CD1c-positive myeloid dendritic cell (primary cell): Measurements from ENCODE around the gene SHC3.
"Not testable (repeated sequence)": the region's sequence is repeated elsewhere in the genome, so short reads cannot be mapped to it uniquely, and the experiment has no call there.

ENCODE experiments used
- DNase-seq: peaks from one replicate; pipeline ENCODE4 v3.0.0-alpha.2; 2016; ENCODE audit errors: extremely low spot score

Gene SHC3

GRCh38 chr9:89177944-89178829 lies at the start of gene SHC3:
Gene SHC3 (minus strand): TSS chr9:89178818. CDS start chr9:89178460, 358 bp downstream.
- DNase-seq, result no peak

DNA sequence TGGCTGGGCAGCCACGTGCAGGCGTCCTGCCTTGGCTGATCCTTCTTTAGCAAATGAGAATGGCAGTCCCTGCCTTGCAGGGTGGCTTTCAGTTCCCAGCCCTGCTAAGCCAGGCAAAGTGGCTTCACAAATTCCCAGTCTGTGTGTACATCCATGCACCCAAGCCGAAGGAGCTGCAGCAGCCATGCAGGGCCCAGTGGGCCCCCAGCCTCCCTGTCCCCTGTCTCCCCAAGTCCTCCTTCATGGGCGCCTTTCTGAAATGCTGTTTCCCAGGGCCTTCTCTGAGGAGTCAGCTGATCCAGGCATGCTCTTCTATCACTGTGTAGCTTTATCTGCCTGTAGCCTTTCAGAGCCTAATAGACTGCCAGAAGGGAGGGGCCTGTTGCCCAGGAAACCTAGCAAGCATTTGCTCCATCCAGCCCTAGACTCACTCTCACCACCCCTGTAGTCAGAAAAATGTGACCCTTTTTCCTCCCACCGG lies 47.4 kb upstream of the SHC3 start:
- no peak for DNase-seq

DNA sequence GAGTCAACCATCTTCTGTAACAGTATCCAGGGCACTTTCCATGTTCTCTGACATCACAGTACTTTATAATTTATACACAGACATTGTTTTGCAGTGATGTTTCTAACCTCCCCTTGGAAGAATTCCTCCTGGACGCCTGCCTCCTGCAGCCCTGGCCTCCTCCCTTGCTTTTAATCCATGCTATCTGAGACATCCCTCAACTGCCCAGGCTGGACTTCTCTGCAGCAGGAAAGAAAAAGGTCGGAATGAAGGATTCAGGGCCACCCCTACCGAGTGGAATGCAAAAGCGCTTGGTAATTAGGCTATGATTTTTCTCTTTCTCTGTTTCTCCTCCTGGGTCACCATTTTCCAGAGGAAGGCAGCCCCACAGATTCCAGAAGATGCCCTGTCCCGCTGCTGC lies 47.0 kb upstream of the SHC3 start:
- no peak for DNase-seq

DNA sequence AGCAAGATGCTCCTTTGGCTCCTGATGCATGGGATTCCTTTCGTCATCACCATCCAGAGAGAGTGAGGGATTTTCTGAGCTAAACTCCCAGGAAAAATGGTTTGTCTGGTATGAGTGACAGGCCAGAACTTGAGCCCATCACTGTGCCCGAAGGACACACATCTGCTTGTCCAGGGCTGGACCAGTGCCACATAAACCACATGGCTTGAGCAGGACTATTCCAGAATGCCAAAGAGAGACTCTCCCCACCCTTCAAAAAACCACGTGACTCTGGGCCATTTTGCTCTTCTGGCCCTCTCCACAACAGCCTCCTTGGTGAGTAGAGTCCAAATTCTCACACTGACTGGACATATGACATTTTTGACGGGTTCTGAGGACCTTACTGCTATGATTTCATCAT lies 46.4 kb upstream of the SHC3 start:
- no peak for DNase-seq

DNA sequence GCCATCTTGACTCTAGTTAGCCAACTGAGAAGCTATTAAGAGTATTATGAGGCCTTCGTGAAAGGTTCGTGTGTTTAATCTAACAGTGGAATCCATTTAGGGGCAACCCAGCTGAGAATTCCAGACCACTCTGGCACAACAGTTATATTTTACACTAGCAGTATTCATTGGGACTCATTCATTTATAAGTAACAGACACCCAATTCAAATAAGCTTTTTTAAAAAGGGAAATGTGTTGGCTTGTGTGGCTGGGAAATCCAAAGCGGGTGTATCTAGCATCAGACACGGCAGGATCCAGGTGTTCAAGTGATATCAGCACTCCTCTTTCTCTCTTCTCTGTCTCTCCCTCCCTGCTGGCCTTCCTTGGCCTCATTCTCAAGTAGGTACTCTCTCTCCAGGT lies 46.0 kb upstream of the SHC3 start:
- no peak for DNase-seq

GRCh38 chr9:89223396-89223977 lies 44.9 kb upstream of the SHC3 start:
- no peak for DNase-seq

DNA sequence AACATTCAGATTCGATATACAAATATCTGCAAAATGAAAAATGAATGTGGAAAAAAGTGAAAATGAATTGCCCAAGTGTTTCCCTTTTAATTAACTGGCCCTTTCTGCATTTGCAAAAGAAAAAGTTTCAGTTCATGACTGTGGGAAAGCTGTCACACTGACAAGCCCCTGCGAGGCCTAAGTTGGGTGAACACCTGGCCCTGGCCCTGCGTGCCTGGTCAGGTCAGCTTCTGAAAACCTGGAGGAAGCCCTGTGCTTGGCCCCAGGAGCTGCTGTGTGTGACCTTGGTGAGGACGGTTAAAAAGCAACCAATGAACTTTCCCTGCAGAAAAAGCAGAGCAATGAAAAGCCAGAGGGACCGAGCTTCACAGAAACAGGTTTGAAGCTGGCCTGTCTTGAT lies 41.0 kb upstream of the SHC3 start:
- no peak for DNase-seq

GRCh38 chr9:89218040-89218928 lies 39.7 kb upstream of the SHC3 start:
- no peak for DNase-seq

- DNase-seq, result no peak
Observed at GRCh38 chr9:89215342-89215741, 36.7 kb upstream of the SHC3 start.

GRCh38 chr9:89213396-89213880 lies 34.8 kb upstream of the SHC3 start:
- DNase-seq, result no peak

DNA sequence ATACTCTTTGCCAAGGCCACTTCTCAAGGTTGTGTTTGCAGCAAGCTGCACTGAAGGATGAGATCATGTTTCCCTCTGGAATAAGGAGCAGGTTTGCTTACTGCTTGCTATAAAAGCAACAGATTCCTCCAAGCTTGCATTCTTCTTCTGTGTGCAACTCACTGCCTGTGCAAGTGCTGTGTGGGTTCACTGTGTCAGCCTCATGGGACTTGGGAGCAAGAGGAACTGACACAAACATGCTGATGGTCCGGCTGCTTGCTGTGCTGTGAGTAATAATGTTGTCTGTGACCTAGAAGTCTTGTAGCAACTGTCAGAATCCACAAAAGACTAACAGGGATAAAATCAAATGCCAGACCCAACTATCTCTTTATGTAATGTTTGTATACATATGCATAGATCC lies 33.6 kb upstream of the SHC3 start:
- no peak for DNase-seq

- not testable (repeated sequence) for DNase-seq
Observed at GRCh38 chr9:89209311-89209710, 30.7 kb upstream of the SHC3 start.

- DNase-seq, result no peak
Observed at GRCh38 chr9:89207026-89207425, 28.4 kb upstream of the SHC3 start.

DNA sequence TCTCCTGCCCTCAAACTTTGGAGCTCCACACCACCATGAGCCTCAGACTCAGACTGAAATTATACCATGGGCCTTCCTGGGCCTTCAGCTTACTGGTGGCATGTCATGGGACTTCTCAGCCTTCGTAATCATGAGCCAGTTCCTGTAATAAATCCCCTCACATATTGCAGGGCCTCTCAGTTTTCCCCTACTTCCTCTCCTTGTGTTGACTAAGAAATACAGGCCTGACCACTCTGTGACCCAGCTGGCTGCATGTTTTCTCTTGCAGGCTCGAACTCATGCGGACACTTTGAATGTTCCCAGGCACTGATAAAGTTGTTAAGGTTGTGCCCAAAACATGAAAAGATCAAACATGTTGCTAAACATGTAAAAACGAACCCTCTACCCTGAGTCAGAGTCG lies 26.2 kb upstream of the SHC3 start:
- DNase-seq, result no peak

DNA sequence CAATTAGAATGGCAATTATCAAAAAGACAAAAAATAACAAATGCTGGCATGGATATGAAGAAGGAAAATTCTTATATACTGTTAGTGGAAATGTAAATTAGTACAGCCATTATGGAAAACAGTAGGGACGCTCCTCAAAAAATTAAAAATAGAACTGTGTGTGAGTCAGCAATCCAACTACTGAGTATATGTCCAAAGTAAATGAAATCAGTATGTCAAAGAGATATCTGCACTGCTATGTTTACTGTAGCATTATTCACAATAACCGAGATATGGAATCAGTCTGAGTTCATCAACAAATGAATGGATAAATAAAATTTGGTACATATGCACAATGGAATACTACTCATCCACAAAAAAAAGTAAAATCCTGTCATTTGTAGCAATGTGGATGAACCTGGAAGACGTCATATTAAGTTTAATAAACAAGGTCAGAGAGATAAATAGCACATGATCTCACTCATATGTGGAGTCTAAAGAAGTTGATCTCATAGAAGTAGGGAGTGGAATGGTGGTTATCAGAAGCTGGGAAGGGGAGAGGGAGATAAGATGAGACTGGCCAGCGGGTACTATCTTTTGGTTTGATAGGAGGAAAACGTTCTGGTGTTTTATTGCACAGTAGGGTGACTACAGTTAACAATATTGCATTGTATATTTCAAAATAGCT lies 16.6 kb upstream of the SHC3 start:
- no peak for DNase-seq

- DNase-seq, result no peak
Observed at GRCh38 chr9:89194421-89195130, 16.0 kb upstream of the SHC3 start.

GRCh38 chr9:89191004-89191403 lies 12.4 kb upstream of the SHC3 start:
- DNase-seq, result no peak

- DNase-seq, result no peak
Observed at GRCh38 chr9:89189215-89189614, 10.6 kb upstream of the SHC3 start.

DNA sequence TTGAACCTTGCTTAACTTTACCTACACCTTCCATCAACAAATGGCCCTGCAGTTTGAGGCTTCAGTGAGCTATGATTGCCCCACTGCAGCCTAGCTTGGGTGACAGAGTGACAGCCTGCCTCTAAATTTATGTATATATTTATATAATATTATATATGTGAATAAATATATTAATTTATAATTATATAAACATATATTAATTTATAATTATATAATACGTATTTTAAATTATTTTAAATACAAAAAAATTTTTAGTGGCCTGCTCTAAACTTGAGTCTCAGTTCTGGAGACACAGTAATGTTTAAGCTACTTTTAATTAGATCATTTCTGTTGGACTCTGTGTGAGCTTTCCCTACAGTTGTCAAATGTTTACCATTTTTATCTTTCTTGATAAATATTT lies 9.3 kb upstream of the SHC3 start:
- no peak for DNase-seq

GRCh38 chr9:89187541-89187940 lies 8.9 kb upstream of the SHC3 start:
- no peak for DNase-seq

- no peak for DNase-seq
Observed at GRCh38 chr9:89186960-89187359, 8.3 kb upstream of the SHC3 start.
